ENCODE data around the gene ZDHHC13. TPM values are rescaled to one million over a fixed set of nuclear protein-coding genes. Genes with fewer than 3 reads are reported as not detected.

ZDHHC13 gene
- total RNA-seq, 1 experiment from 2014 or later = 20.9 TPM

DNA sequence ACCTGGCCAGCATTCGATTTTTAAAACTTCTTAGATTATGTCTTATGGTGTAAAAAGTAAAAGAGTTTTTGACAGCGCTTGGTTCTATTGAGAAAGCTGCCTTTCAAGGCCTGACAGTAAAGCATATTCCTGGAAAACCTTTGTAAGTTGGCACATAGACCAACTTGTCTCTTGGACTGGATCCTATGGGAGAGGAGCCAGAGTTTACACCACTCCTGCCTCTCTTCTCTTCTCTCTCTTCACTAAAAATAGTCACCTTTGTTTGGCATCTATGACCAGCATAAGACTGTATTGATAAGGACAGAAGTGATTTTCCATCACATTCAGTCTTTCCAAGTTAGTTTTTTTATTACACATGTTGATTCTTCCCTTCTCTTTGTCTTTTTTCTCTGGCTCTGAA, 51.1 kb downstream of the ZDHHC13 start (continued):
- TF ChIP-seq, protein P1, sequence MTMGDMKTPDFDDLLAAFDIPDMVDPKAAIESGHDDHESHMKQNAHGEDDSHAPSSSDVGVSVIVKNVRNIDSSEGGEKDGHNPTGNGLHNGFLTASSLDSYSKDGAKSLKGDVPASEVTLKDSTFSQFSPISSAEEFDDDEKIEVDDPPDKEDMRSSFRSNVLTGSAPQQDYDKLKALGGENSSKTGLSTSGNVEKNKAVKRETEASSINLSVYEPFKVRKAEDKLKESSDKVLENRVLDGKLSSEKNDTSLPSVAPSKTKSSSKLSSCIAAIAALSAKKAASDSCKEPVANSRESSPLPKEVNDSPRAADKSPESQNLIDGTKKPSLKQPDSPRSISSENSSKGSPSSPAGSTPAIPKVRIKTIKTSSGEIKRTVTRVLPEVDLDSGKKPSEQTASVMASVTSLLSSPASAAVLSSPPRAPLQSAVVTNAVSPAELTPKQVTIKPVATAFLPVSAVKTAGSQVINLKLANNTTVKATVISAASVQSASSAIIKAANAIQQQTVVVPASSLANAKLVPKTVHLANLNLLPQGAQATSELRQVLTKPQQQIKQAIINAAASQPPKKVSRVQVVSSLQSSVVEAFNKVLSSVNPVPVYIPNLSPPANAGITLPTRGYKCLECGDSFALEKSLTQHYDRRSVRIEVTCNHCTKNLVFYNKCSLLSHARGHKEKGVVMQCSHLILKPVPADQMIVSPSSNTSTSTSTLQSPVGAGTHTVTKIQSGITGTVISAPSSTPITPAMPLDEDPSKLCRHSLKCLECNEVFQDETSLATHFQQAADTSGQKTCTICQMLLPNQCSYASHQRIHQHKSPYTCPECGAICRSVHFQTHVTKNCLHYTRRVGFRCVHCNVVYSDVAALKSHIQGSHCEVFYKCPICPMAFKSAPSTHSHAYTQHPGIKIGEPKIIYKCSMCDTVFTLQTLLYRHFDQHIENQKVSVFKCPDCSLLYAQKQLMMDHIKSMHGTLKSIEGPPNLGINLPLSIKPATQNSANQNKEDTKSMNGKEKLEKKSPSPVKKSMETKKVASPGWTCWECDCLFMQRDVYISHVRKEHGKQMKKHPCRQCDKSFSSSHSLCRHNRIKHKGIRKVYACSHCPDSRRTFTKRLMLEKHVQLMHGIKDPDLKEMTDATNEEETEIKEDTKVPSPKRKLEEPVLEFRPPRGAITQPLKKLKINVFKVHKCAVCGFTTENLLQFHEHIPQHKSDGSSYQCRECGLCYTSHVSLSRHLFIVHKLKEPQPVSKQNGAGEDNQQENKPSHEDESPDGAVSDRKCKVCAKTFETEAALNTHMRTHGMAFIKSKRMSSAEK (CRISPR knock-in tag; IDR thresholded peaks at IDR 0.05; ENCODE audit: borderline replicate concordance) = no peak
- TF ChIP-seq TCF7 (CRISPR knock-in tag; IDR thresholded peaks at IDR 0.05; ENCODE audit: low read depth) (no peak), FOXJ3 (CRISPR knock-in tag; IDR thresholded peaks at IDR 0.05; ENCODE audit: borderline replicate concordance) (no peak), SMAD3 (CRISPR knock-in tag; IDR thresholded peaks at IDR 0.05; ENCODE audit: borderline replicate concordance) (no peak)

DNA sequence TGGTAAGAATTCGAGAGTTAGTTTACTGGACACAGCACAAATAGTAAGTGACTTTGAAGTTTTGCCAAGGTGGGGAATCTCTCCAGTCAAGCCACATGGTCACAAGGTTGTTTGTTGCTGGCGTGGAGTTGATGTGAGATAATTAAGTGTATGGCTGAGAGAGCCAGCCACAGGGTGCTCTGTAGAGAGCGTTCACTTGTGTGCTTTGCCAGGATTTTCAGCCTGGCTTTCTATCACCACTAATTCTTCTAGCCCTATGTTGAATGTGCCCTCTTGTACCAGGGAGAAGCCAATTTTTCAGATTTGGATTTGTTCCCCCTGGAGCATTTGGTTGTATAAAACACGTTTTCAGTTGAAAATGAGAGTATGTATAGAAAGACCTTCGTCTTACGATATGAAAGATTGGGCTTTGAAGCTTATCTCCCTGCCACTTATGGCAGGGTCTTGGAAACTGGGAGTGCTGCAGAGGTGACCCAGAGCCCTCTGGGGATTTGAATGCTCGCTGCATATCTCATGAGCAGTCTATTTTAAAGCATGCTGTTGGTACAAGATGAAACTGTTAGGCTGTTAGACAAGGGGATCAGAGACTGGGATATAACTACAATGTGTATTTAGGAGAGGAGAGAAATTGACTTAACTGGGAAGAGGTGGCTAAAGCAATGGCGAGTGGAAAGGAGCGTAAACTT, 56.2 kb downstream of the ZDHHC13 start:
- Mint-ChIP-seq H3K36me3 (peaks cover 53% of the 10 kb centered on the region), H3K4me3 (no peak overlapping the region), H3K27me3 (ENCODE audit: low read depth) (no peaks in the 10 kb centered on the region), H3K9me3 (no peaks in the 10 kb centered on the region), H3K4me1 (no peaks in the 10 kb centered on the region), H3K27ac (no peak overlapping the region)
- CTCF ChIA-PET = no interaction called here
- ATAC-seq (no peak), DNase-seq (ENCODE audit: low spot score) (no peak)
- POLR2A ChIA-PET = no interaction called here
- TF ChIP-seq NFATC4 (CRISPR knock-in tag; IDR thresholded peaks at IDR 0.05) (no peak), NR3C1 (CRISPR knock-in tag; conservative IDR thresholded peaks at IDR 0.05; ENCODE audit: low read depth) (no peak), NR2C2 (CRISPR knock-in tag; IDR thresholded peaks at IDR 0.05) (no peak), TEAD4 (CRISPR knock-in tag; IDR thresholded peaks at IDR 0.05) (no peak), SP1 (CRISPR knock-in tag; conservative IDR thresholded peaks at IDR 0.05) (no peak), SMAD4 (CRISPR knock-in tag; IDR thresholded peaks at IDR 0.05) (no peak), ZNF671 (CRISPR knock-in tag; IDR thresholded peaks at IDR 0.05) (no peak), JUN (CRISPR knock-in tag; IDR thresholded peaks at IDR 0.05) (no peak), MXD4 (CRISPR knock-in tag; IDR thresholded peaks at IDR 0.05; ENCODE audit: borderline replicate concordance) (no peak), AFF4 (CRISPR knock-in tag; IDR thresholded peaks at IDR 0.05; ENCODE audit: borderline replicate concordance) (no peak), EMX1 (CRISPR knock-in tag; IDR thresholded peaks at IDR 0.05) (no peak), RELA (CRISPR knock-in tag; IDR thresholded peaks at IDR 0.05; ENCODE audit: borderline replicate concordance) (no peak), ARID4B (CRISPR knock-in tag; IDR thresholded peaks at IDR 0.05; ENCODE audit: borderline replicate concordance) (no peak), IRF2 (CRISPR knock-in tag; IDR thresholded peaks at IDR 0.05; ENCODE audit: borderline replicate concordance, low read depth) (no peak), FOXK1 (CRISPR knock-in tag; IDR thresholded peaks at IDR 0.05) (no peak), ZMAT4 (CRISPR knock-in tag; IDR thresholded peaks at IDR 0.05) (no peak)
- TF ChIP-seq, protein P2, sequence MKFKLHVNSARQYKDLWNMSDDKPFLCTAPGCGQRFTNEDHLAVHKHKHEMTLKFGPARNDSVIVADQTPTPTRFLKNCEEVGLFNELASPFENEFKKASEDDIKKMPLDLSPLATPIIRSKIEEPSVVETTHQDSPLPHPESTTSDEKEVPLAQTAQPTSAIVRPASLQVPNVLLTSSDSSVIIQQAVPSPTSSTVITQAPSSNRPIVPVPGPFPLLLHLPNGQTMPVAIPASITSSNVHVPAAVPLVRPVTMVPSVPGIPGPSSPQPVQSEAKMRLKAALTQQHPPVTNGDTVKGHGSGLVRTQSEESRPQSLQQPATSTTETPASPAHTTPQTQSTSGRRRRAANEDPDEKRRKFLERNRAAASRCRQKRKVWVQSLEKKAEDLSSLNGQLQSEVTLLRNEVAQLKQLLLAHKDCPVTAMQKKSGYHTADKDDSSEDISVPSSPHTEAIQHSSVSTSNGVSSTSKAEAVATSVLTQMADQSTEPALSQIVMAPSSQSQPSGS (CRISPR knock-in tag; IDR thresholded peaks at IDR 0.05; ENCODE audit: borderline replicate concordance, low read depth) = no peak
- TF ChIP-seq, protein P3, sequence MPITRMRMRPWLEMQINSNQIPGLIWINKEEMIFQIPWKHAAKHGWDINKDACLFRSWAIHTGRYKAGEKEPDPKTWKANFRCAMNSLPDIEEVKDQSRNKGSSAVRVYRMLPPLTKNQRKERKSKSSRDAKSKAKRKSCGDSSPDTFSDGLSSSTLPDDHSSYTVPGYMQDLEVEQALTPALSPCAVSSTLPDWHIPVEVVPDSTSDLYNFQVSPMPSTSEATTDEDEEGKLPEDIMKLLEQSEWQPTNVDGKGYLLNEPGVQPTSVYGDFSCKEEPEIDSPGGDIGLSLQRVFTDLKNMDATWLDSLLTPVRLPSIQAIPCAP (CRISPR knock-in tag; IDR thresholded peaks at IDR 0.05) = no peak

All from WTC11 (cell line).